B cell (primary cell): ENCODE data around the gene TMEM141. TPM values are rescaled to one million over a fixed set of nuclear protein-coding genes. Genes with fewer than 3 reads are reported as not detected.
"Not testable (repeated sequence)": the region's sequence is repeated elsewhere in the genome, so short reads cannot be mapped to it uniquely, and the experiment has no call there.

Experiments
- ATAC-seq: fragments of 200-7000 bp; cut with Tn5 transposase; one replicate; pipeline ENCODE4 v1.10.0; 2021; ENCODE audit warnings: low read depth, mild to moderate bottlenecking, moderate number of reproducible peaks, moderate library complexity
- CTCF ChIA-PET: fragments of 350-600 bp; sonication (Branson Sonifier 250); formaldehyde crosslinking; loops from one replicate; lab custom pipeline; 2021; ENCODE audit warnings: antibody characterized with exemption, inconsistent platforms; lab: Charles Lee
- POLR2A ChIA-PET: fragments of 350-600 bp; sonication (Branson Sonifier 250); formaldehyde crosslinking; loops from one replicate; lab custom pipeline; 2021; ENCODE audit warnings: antibody characterized with exemption; lab: Charles Lee
- DNase-seq: peaks from one replicate; pipeline ENCODE4 v3.0.0; 2013
- H2AFZ ChIP-seq: 2 replicates; pipeline ENCODE4 v1.6.1; 2012; ENCODE audit warnings: mild to moderate bottlenecking, low read depth, low read length; ENCODE audit not compliant: insufficient read depth, poor library complexity, severe bottlenecking
- H3K27ac ChIP-seq, 2 donors: 1 replicate in 1 of 2; 2 replicates in 1 of 2; pipeline ENCODE4 v1.5.1; 2012 to 2013; ENCODE audit warnings: low read length in 2 of 2, mild to moderate bottlenecking in 2 of 2, moderate library complexity in 1 of 2
- H3K27me3 ChIP-seq, 4 experiments: fragments of 200-600 bp in 1 of 4; sonication (generic) in 1 of 4; replicated peaks in 1 of 4; 1 replicate in 2 of 4; 2 replicates in 2 of 4; pipeline versions ENCODE4 v1.6.1 to v1.7.0; 2013 to 2016; ENCODE audit warnings: low read length in 3 of 4, mild to moderate bottlenecking in 2 of 4, mixed read lengths in 1 of 4, moderate library complexity in 1 of 4; ENCODE audit not compliant: insufficient read depth in 4 of 4, control insufficient read depth in 3 of 4; ENCODE audit errors: control extremely low read depth in 1 of 4
- H3K36me3 ChIP-seq, 2 experiments: replicated peaks in 1 of 2; 1 replicate in 1 of 2; 2 replicates in 1 of 2; pipeline versions ENCODE4 v1.6.1 to v1.7.1; 2013; ENCODE audit warnings: low read length in 1 of 2; ENCODE audit not compliant: insufficient read depth in 2 of 2, control insufficient read depth in 1 of 2; ENCODE audit errors: control extremely low read depth in 1 of 2, extremely low read depth in 1 of 2
- H3K4me1 ChIP-seq, 2 donors: fragments of 200-600 bp in 1 of 2; sonication (generic) in 1 of 2; 1 replicate in 1 of 2; 2 replicates in 1 of 2; pipeline versions ENCODE4 v1.5.1 to v1.6.1; 2013 to 2017; ENCODE audit warnings: low read length in 2 of 2; ENCODE audit not compliant: control insufficient read depth in 2 of 2, insufficient read depth in 2 of 2
- H3K4me2 ChIP-seq: replicated peaks from 2 replicates; pipeline ENCODE3; 2012; ENCODE audit warnings: mild to moderate bottlenecking, low read depth, low read length; ENCODE audit not compliant: poor library complexity, severe bottlenecking
- H3K4me3 ChIP-seq, 5 experiments: fragments of 200-600 bp in 1 of 5; sonication (generic) in 1 of 5; 1 replicate in 3 of 5; 2 replicates in 2 of 5; pipeline versions ENCODE4 v1.5.1 to v1.7.0; 2011 to 2016; ENCODE audit warnings: low read length in 4 of 5, mild to moderate bottlenecking in 4 of 5, low read depth in 2 of 5, control low read depth in 1 of 5, moderate library complexity in 1 of 5; ENCODE audit not compliant: insufficient read depth in 1 of 5; ENCODE audit errors: control extremely low read depth in 1 of 5, extremely low read depth in 1 of 5
- H3K79me2 ChIP-seq: fragments of 200-600 bp; sonication (generic); one replicate; pipeline ENCODE4 v1.6.0; 2016; ENCODE audit warnings: low read length; ENCODE audit not compliant: control insufficient read depth, insufficient read depth
- H3K9ac ChIP-seq: fragments of 200-600 bp; sonication (generic); 2 replicates; pipeline ENCODE4 v1.6.1; 2017; ENCODE audit warnings: mild to moderate bottlenecking, low read length, moderate library complexity
- H3K9me3 ChIP-seq, 3 donors: one replicate each; pipeline versions ENCODE4 v1.6.1 to v1.7.1; 2013; ENCODE audit warnings: low read length in 2 of 3; ENCODE audit not compliant: control insufficient read depth in 2 of 3, insufficient read depth in 1 of 3; ENCODE audit errors: control extremely low read depth in 1 of 3
- H4K20me1 ChIP-seq: 2 replicates; pipeline ENCODE4 v1.6.0; 2012; ENCODE audit warnings: mild to moderate bottlenecking, low read length; ENCODE audit not compliant: insufficient read depth, control insufficient read depth, poor library complexity, severe bottlenecking
- H3K27ac Mint-ChIP-seq: one replicate; pipeline ENCODE4 v1.8.0; 2021; ENCODE audit warnings: mixed read lengths
- H3K27me3 Mint-ChIP-seq: one replicate; pipeline ENCODE4 v1.8.0; 2021; ENCODE audit warnings: mixed read lengths
- H3K4me1 Mint-ChIP-seq: one replicate; pipeline ENCODE4 v1.8.0; 2021; ENCODE audit warnings: mixed read lengths
- H3K4me3 Mint-ChIP-seq: one replicate; pipeline ENCODE4 v1.8.0; 2021; ENCODE audit warnings: mixed read lengths
- H3K9me3 Mint-ChIP-seq: one replicate; pipeline ENCODE4 v1.8.0; 2022; ENCODE audit warnings: mixed read lengths; ENCODE audit not compliant: insufficient read depth
- CTCF ChIP-seq: fragments of 200-600 bp; IDR thresholded peaks from one replicate; pipeline ENCODE4 v1.8.0; 2022; ENCODE audit warnings: antibody characterized with exemption, mild to moderate bottlenecking
- EZH2 ChIP-seq: IDR thresholded peaks from 2 replicates; pipeline ENCODE4 v1.6.1; 2012; ENCODE audit warnings: borderline replicate concordance, low read depth, mild to moderate bottlenecking, moderate library complexity, low read length; ENCODE audit not compliant: insufficient read depth, poor library complexity, severe bottlenecking
- WGBS: methylation state at CpG from one replicate; pipeline ENCODE4 v1.1.5; 2013; ENCODE audit warnings: missing lambda C conversion rate; ENCODE audit not compliant: insufficient coverage; 5-methylcytosine and 5-hydroxymethylcytosine counted together
- intact Hi-C: fragments of 100-400 bp; cut with micrococcal nuclease; formaldehyde crosslinking; loops from one replicate; pipeline ENCODE4 v1.10.0; 2022
- polyA plus RNA-seq: library from polyadenylated mRNA; depleted of rRNA; stranded (reverse); fragments of >200 nt; gene quantifications from 2 replicates; pipeline ENCODE4 v1.2.3, GENCODE V29; 2012
- total RNA-seq, 2 donors: library from RNA; stranded (reverse); fragments of 120-200 nt in 1 of 2; gene quantifications; 1 replicate in 1 of 2; 2 replicates in 1 of 2; pipeline versions ENCODE4 v1.2.3 to v1.2.4, GENCODE V29; 2013 to 2022

The TMEM141 gene
- total and polyA plus RNA-seq, 2 donors (not counting 1 experiment from before 2014, with no cell fraction given), result 35.7 to 60.8 TPM

GRCh38 chr9:136784997-136785361 lies 6.2 kb upstream of the TMEM141 start:
- no peaks in the 10 kb centered on the region for H3K27me3 Mint-ChIP-seq
- no peak overlapping the region for H3K27ac ChIP-seq
- CTCF ChIA-PET, result interaction anchor here (1.2 to 10.5 kb wide), 6 partner anchors 10 to 262 kb away, joined by 4 to 106 read pairs (median 6); partner anchors contain the start of gene AJM1
- no peak overlapping the region for H3K4me3 ChIP-seq
- TF ChIP-seq EZH2 (no peak), CTCF (no peak)
- H2AFZ ChIP-seq, result no peak overlapping the region
- no peaks in the 10 kb centered on the region for H3K9me3 Mint-ChIP-seq
- H3K4me3 Mint-ChIP-seq, result no peak overlapping the region
- 93% methylated on average over 3 of the region's 6 CpGs for WGBS
- no peak overlapping the region for H3K9ac ChIP-seq
- H3K27me3 ChIP-seq, result no peaks in the 10 kb centered on the region
- no peak for DNase-seq
- intact Hi-C loops, result no loop called here
- H3K4me1 Mint-ChIP-seq, result peaks cover 8% of the 10 kb centered on the region
- POLR2A ChIA-PET, result no interaction called here
- no peak overlapping the region for H3K4me2 ChIP-seq
- no peaks in the 10 kb centered on the region for H4K20me1 ChIP-seq
- ATAC-seq, result no peak
- no peak overlapping the region for H3K27ac Mint-ChIP-seq
- H3K9me3 ChIP-seq, result no peaks in the 10 kb centered on the region
- H3K36me3 ChIP-seq, result no peaks in the 10 kb centered on the region
- peaks cover 3 to 6% of the 10 kb centered on the region in 2 donors for H3K4me1 ChIP-seq
- H3K79me2 ChIP-seq, result no peaks in the 10 kb centered on the region

- H3K27me3 ChIP-seq, DNase-seq, H3K9me3 Mint-ChIP-seq, H2AFZ ChIP-seq, H3K27ac Mint-ChIP-seq, ATAC-seq, POLR2A ChIA-PET, H3K27me3 Mint-ChIP-seq, H3K9me3 ChIP-seq, H3K27ac ChIP-seq, H4K20me1 ChIP-seq, H3K4me3 Mint-ChIP-seq, H3K79me2 ChIP-seq, intact Hi-C loops, H3K4me3 ChIP-seq, H3K4me2 ChIP-seq, H3K9ac ChIP-seq, H3K36me3 ChIP-seq: not testable (repeated sequence)
- CTCF ChIA-PET, result interaction anchor here (1.2 to 10.5 kb wide), 13 partner anchors 11 to 281 kb away, joined by 3 to 106 read pairs (median 5); partner anchors contain the start of genes AJM1, FUT7 and RABL6
- peaks cover 8 to 11% of the 10 kb centered on the region in 2 donors for H3K4me1 ChIP-seq
- 79% methylated on average over 20 of the region's 23 CpGs for WGBS
- peaks cover 13% of the 10 kb centered on the region for H3K4me1 Mint-ChIP-seq
These were observed 5.4 kb upstream of the TMEM141 start for GRCh38 chr9:136785565-136786355.
